D341Med (cell line): ENCODE measurements around the gene KLK15.
"Not testable (repeated sequence)": the region's sequence is repeated elsewhere in the genome, so short reads cannot be mapped to it uniquely, and the experiment has no call there.

Source experiments
- DNase-seq: peaks from one replicate; pipeline ENCODE4 v3.0.0; 2012; ENCODE audit warnings: low spot score

The KLK15 gene

GRCh38 chr19:50820549-50821247 lies 12.7 kb downstream of the KLK15 start:
- no peak for DNase-seq

DNA sequence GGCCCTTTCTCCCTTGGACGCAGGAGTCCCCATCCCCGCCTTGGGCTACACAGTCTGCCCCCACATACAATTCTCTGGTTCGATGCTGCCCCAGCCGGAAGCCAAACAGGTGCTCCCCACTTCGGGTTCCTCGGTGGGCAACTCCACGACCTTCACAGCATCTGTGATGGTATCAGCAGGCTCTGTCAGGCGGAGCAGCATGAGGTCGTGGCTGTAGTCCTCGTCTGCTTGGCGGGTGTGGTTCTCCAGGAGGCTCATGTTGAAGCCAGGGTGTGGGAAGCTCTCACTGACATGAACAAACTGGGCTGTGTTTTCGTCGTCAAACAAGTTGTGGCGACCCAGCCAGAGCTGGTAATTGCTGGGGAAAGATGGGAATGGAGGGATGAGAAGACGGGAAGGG lies 13.3 kb downstream of the KLK15 start:
- no peak for DNase-seq

DNA sequence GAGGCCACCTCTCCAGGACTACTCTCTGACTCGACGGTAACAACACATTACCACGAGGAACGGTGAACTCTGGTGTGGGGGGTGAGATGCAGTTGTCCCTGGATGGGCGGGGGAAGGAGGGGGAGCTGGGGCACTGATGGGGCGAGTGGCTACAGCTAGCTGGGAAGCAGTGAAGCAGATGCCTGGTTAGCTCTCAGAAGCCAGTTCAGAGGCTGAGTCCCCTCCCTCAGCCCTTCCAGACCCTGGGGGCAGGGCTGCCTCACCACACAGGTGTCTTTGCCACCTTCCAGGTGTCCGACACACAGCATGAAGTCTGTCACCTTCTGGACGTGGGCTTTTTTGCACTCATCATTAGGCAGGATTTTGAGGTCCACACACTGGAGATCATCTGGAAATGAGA lies 13.7 kb downstream of the KLK15 start:
- no peak for DNase-seq

DNA sequence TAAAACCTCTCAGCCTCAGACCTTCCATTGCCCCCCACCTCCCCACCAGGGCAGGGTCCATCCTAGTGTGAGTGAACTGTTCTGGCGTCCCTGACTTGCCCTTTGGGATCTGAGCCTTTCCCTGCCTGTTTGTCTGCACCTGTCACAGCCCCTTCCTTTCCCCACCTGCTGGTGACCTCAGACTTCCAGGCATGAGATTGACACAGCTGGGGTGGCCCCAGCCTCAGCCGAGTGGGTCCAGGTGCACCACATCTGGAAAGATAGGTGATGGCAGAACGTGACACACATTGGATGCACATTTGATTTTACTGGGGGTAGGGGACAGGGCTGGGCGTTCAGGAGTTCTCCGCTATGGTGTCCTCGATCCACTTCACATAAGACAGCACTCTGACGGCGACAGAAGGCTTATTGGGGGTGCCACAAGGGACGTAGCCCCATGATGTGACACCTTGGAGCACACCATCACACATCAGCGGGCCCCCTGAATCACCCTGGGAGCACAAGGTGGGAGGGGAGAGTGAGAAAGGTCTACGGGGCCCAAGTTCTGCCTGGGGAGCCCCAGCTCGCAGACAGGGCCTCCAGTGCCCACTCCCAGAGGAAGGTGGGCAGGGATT lies 14.4 kb downstream of the KLK15 start:
- DNase-seq = no peak

- peak; percentile 62 for DNase-seq
These were observed 15.2 kb downstream of the KLK15 start for GRCh38 chr19:50817941-50818858.

DNA sequence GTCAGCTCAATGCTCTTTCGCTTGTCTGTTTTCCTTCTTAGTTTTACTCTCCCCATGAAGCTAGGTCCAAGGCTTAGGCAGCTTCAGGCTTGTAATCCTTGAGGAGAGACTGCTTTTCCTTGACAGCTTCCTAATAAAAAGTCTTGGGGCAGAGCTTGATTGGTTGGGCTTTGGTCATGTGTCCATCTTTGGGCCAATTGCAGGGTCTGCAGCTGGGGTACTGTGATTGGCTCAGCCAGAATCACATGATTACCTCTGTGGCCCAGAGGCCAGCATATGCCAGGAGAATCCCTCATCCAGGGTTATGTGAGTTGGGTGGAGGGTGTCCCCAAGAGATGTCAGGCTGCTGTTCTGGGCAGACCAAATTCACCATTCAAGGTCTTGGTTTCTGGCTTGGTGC lies 17.9 kb downstream of the KLK15 start:
- DNase-seq = no peak

DNA sequence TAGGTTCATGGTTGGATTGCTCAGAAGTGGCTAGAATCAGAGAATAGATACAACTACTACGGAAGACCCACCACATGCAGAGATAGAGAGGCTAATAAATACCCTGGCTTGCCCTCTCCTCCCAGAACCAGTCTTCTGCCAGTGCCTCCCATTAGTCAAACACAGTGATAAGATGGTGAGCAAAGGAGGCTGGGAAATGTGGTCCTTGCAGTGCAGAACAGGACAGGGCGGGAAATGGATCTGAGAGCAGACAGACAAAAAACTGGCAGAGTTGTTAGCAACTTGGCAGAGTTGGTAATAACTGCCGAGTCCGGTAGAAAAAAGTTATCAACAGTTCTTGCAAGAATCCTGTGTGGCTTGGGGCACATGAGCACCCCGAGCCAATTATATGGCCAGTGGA lies 18.5 kb downstream of the KLK15 start:
- DNase-seq = no peak

DNA sequence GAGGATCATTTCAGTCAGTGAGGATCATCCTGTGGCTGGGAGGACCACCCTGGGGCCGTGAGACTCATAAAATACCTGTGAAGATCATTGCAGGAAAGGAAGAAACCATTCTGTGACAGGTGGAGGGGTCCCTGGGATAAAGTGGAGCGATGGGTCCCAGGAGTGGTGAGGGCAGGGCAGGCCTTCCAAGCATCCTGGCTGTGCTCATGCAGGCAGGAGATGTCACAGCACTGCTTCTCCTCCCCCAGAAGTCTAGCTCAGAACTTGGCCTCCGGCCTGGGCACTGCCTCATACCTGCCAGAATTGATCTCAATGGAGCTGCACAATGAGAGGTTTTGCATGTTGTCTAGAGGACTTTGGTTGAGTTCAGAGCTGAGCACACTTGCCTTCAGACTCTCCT lies 20.9 kb downstream of the KLK15 start:
- no peak for DNase-seq

- DNase-seq = not testable (repeated sequence)
These were observed 21.6 kb downstream of the KLK15 start for GRCh38 chr19:50811622-50812238.

DNA sequence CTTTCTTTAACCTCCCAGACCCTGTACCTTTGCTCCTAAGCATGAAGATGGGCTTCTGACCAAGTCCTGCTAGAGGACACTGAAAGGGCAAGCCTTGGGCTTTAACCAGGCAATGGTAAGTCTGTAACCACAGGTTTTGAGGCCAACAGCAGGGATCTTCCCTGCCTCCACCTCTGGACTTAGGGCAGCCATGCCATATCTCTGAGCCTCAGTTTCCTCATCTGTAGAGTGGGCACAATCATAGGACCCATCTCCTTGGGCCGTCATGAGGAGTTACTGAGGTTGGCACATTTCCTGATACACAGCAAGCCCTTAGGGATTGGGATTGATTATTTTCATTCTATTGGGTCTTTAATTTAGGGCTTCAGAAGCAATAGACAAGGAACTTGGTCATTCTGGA lies 24.5 kb downstream of the KLK15 start:
- no peak for DNase-seq

DNA sequence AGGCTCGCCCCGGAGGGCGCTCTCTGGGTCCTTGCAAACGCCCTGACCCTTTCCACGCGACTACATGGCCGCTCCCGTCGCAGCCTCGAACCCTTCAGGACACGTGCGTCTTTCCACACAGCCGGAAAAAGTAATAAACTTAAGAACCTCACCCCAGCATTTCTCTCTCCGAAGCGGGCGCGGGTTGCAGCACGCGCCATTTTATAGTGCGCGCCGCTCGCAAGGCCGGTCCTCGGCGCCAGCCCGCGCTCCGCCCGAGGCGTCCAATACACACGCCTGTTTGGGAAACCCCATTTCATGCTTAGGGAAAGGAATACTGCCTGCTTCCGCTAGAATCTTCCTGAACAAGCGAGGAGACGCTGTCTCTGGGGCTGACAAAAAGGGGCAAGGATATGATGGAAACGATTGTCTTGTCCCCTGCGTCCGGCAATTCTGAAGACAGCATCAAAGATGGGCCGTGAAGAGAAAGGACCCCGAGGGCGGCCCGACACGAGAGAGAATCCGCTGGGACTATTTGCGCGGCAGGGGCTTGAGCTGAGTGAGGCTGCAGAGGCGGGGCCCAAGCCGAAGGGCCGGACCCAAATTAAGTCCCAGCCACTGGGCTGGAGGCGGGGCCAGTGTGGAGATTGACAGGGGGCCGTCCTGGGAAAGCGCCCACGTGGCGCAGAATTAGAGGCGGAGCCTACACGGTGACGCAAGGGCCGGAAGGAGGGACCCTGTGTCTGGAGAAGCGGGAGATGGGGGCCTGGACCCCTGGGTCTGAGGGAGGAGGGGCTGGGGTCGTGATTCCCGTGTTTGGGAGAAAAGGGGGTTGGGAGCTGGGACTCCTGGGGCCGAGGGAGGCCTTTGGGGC lies 28.7 kb downstream of the KLK15 start:
- DNase-seq = peak; percentile 97

GRCh38 chr19:50803633-50804419 lies 29.5 kb downstream of the KLK15 start:
- peak; percentile 73 for DNase-seq

DNA sequence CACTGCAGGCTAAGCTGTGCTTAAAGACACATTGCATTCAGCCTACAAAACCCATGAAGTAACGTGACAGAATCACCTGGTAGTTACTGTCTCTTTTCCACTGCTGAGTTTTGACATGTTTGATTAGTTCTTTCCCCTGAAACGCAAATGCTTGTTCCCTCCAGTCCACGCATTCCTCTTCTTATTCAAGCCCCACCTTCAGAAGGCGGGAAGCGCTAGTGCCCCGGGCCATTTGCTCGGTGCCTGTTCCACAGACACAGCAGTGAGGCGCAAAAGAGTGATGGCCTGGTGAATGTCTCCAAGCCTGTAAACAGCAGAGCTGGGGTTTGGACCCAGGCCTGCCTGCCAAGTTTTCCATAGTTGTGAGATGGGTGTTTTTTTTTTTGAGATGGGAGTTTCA lies 32.3 kb downstream of the KLK15 start:
- no peak for DNase-seq

DNA sequence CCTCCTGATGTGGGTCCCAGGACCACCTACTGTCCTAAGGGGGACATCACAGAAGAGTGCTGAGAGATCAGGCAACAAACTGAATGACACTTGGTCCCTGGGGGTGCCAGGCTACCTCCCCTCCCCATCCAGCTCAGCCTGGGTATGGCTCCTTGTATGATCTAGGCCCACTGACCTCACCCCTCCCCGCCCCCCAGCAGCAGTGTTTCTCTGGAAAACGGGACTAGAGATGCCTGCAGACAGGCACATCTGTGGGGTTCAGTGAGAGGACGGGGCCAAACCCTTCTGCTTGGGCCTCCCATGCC lies 33.9 kb downstream of the KLK15 start:
- no peak for DNase-seq

- DNase-seq = no peak
These were observed 34.5 kb downstream of the KLK15 start for GRCh38 chr19:50798659-50799546.

- DNase-seq = no peak
These were observed 35.4 kb downstream of the KLK15 start for GRCh38 chr19:50797781-50798658.

DNA sequence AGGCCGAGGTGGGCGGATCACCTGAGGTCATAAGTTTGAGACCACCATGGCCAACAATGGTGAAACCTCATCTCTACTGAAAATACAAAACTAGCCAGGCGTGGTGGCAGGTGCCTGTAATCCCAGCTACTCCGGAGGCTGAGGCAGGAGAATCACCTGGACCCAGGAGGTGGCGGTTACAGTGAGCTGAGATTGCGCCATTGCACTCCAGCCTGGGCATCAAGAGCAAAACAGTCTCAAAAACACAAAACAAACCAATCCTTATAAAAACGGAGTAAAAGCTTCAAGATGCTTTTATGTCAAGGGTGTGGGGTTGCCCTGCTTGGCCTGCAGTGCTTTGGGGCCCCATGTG lies 36.0 kb downstream of the KLK15 start:
- DNase-seq = no peak

DNA sequence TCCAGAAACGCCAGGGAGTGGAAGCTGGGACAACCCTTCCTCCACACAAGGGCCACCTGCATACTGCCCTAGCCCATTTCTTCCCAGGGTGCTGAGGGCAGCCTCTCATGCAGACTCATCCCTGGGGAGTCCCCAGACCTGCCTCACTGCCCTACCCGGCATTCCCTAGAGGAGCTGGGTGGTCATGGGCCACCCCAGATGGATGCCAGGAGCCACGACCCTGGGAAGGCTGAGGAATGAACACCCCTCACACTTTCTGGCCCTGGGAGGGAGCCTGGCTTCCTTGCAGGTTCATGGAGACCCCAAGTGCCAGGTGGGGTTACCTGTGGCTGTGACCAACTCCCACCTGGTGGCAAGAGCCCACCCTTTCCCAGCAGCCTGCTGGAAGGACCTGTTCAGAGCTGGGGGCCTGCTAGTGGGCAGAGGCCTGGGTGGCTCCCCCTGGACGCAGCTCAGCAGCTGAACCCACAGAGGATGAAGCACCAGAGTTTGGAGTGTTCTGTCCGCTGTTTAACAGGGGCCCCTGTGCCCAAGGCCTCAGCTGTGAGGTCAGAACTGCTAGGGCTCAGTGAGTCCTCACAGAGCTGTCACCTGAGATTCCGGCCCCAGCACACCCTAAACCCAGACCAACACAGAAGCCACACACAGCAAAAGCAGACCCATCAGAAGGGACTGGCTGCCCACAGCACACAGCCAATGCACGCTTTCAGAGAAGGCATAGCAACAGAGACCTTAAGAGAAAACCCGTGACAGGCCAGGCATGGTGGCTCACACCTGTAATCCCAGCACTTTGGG lies 36.5 kb downstream of the KLK15 start:
- DNase-seq = no peak
